IPS-20b (cell line): ENCODE measurements around the gene MYO1E.

Experiments
- H3K27ac ChIP-seq: one replicate; pipeline ENCODE4 v1.5.1; 2013; ENCODE audit warnings: low read length
- H3K27me3 ChIP-seq: 2 replicates; pipeline ENCODE4 v1.6.1; 2013; ENCODE audit warnings: mild to moderate bottlenecking, low read length, inconsistent platforms; ENCODE audit not compliant: insufficient read depth
- H3K36me3 ChIP-seq: 2 replicates; pipeline ENCODE4 v1.6.1; 2013; ENCODE audit warnings: low read depth, mild to moderate bottlenecking, inconsistent platforms, low read length, moderate library complexity; ENCODE audit not compliant: insufficient read depth
- H3K4me1 ChIP-seq: 2 replicates; pipeline ENCODE4 v1.6.1; 2013; ENCODE audit warnings: mild to moderate bottlenecking, control low read depth, inconsistent platforms, low read length, moderate library complexity; ENCODE audit not compliant: insufficient read depth
- H3K4me3 ChIP-seq: 2 replicates; pipeline ENCODE4 v1.5.1; 2013; ENCODE audit warnings: mild to moderate bottlenecking, low read length, inconsistent platforms
- H3K9ac ChIP-seq: 2 replicates; pipeline ENCODE4 v1.6.1; 2013; ENCODE audit warnings: low read depth, mild to moderate bottlenecking, inconsistent platforms, low read length, moderate library complexity
- H3K9me3 ChIP-seq: 2 replicates; pipeline ENCODE4 v1.6.1; 2013; ENCODE audit warnings: mild to moderate bottlenecking, low read depth, low read length, inconsistent platforms; ENCODE audit not compliant: insufficient read depth

Gene MYO1E

GRCh38 chr15:59384507-59384906 lies 11.8 kb upstream of the MYO1E start:
- Histone ChIP-seq H3K4me1 (no peaks in the 10 kb centered on the region; the same call in 1 of the 2 replicates), H3K36me3 (peaks cover 4% of the 10 kb centered on the region; the same call in 1 of the 2 replicates), H3K27ac (no peak overlapping the region), H3K4me3 (no peak overlapping the region), H3K9me3 (no peaks in the 10 kb centered on the region), H3K27me3 (no peaks in the 10 kb centered on the region), H3K9ac (no peak overlapping the region)

GRCh38 chr15:59380902-59381610 lies 8.4 kb upstream of the MYO1E start:
- no peak overlapping the region for H3K4me3 ChIP-seq
- H3K36me3 ChIP-seq, result peaks cover 4% of the 10 kb centered on the region; the same call in 1 of the 2 replicates
- H3K27me3 ChIP-seq, result no peaks in the 10 kb centered on the region
- no peak overlapping the region for H3K27ac ChIP-seq
- H3K9me3 ChIP-seq, result no peaks in the 10 kb centered on the region
- H3K9ac ChIP-seq, result no peak overlapping the region
- no peaks in the 10 kb centered on the region; the same call in 1 of the 2 replicates for H3K4me1 ChIP-seq

DNA sequence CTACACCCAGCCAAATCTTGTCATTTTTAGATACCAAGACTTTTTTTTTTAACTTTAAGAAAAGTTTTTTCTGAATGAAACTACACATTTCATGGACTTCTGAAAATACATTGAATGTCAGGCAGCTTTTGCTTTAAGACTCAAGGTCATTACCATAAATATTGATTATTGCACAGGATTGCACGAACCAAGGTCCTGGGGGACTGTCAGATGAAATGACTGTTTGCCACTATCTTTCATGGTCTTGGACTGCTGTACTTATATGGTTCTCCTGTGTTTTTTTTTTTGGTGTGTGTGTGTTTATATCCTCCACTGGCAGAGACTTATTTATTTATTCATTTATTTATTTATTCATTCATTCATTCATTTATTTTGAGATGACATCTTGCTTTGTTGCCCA lies 6.9 kb upstream of the MYO1E start:
- Histone ChIP-seq H3K36me3 (peaks cover 4% of the 10 kb centered on the region; the same call in 1 of the 2 replicates), H3K27me3 (no peaks in the 10 kb centered on the region), H3K9ac (no peak overlapping the region), H3K4me1 (no peaks in the 10 kb centered on the region; the same call in 1 of the 2 replicates), H3K9me3 (no peaks in the 10 kb centered on the region), H3K4me3 (no peak overlapping the region), H3K27ac (no peak overlapping the region)

DNA sequence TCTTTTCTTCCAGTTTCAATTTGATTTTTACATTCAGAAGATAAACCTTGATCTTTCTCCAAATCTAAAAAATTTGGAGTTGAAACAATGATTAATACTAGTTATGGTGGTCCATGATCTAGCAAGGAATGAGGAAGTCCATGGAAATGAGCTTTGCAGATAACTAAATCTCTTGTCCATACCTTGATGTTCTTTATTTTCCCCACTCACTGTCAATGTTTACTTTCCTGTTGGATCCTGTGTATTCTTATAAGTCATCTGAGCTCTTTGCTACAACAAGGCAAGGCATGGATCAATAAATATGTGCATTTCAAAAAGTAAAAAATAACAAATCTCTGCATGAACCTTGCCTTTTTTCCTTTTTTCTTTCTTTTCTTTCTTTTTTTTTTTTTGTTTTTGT lies 6.2 kb upstream of the MYO1E start:
- Histone ChIP-seq H3K9me3 (no peaks in the 10 kb centered on the region), H3K4me1 (no peaks in the 10 kb centered on the region; the same call in 1 of the 2 replicates), H3K27me3 (no peaks in the 10 kb centered on the region; the same call in 1 of the 2 replicates), H3K9ac (no peak overlapping the region), H3K27ac (no peak overlapping the region), H3K36me3 (peaks cover 4% of the 10 kb centered on the region; the same call in 1 of the 2 replicates), H3K4me3 (no peak overlapping the region)

GRCh38 chr15:59377924-59378323 lies 5.3 kb upstream of the MYO1E start:
- Histone ChIP-seq H3K36me3 (peaks cover 4% of the 10 kb centered on the region; the same call in 1 of the 2 replicates), H3K9ac (no peak overlapping the region), H3K9me3 (no peaks in the 10 kb centered on the region), H3K27ac (no peak overlapping the region), H3K4me1 (no peaks in the 10 kb centered on the region; the same call in 1 of the 2 replicates), H3K4me3 (no peak overlapping the region), H3K27me3 (peaks cover 4% of the 10 kb centered on the region; the same call in 1 of the 2 replicates)

DNA sequence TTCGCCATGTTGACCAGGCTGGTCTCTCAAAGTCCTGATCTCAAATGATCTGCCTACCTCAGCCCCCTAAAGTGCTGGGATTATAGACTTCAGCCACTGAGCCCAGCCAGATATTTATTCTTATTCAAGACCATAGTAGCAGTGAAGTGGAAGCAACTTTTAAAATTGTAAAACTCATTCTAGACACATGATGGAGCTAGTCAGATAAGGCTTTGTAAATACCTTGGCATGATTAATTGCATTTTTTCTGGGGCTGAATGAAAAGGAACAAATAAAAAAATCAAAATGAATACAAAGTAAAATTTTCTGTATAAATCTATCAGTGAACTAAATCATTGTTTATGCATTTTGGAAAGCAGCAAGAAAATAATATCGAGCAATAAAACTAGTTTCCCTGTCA lies 4.1 kb upstream of the MYO1E start:
- peaks cover under 1% of the 10 kb centered on the region; the same call in 1 of the 2 replicates for H3K36me3 ChIP-seq
- no peak overlapping the region for H3K4me3 ChIP-seq
- H3K9ac ChIP-seq, result no peak overlapping the region
- no peaks in the 10 kb centered on the region; the same call in 1 of the 2 replicates for H3K4me1 ChIP-seq
- no peak overlapping the region for H3K27ac ChIP-seq
- H3K9me3 ChIP-seq, result no peaks in the 10 kb centered on the region
- peaks cover 4% of the 10 kb centered on the region; the same call in 1 of the 2 replicates for H3K27me3 ChIP-seq

- peaks cover 5% of the 10 kb centered on the region; the same call in 1 of the 2 replicates for H3K4me1 ChIP-seq
- no peaks in the 10 kb centered on the region for H3K9me3 ChIP-seq
- peak overlapping the region; percentile 27 for H3K27ac ChIP-seq
- H3K27me3 ChIP-seq, result peaks cover 16% of the 10 kb centered on the region; the same call in 1 of the 2 replicates
- peak overlapping the region; percentile 75 for H3K4me3 ChIP-seq
- no peaks in the 10 kb centered on the region for H3K36me3 ChIP-seq
- H3K9ac ChIP-seq, result peak overlapping the region; percentile 87
Observed at GRCh38 chr15:59373215-59373614, 544 bp upstream of the MYO1E start.

- Histone ChIP-seq H3K36me3 (no peaks in the 10 kb centered on the region), H3K27me3 (peaks cover 16% of the 10 kb centered on the region; the same call in 1 of the 2 replicates), H3K9me3 (no peaks in the 10 kb centered on the region), H3K4me3 (peak overlapping the region; percentile 75), H3K4me1 (peaks cover 5% of the 10 kb centered on the region; the same call in 1 of the 2 replicates), H3K9ac (peak overlapping the region; percentile 87; the same call in 1 of the 2 replicates), H3K27ac (peak overlapping the region; percentile 45)
Observed at GRCh38 chr15:59371458-59372351, 966 bp downstream of the MYO1E start.

DNA sequence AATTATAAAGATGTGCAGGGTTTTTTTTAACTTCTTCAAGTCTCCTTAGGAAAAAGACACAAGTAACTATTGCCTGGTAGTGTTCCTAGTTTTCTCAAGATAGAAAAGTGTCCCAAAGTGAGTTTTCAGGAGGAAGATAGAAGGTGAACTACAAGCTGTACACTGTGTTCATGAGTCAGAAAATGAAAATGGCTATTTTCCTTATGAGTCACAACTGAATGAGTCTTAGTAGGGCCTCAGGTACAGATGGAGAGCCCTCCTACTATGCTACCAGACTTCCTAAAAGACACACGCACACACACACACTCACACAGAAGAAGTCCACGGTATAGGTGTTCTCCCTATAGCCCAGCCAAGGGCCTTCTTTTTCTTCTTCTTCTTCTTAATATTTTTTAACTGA lies 3.1 kb downstream of the MYO1E start:
- H3K9me3 ChIP-seq, result no peaks in the 10 kb centered on the region
- peaks cover 5% of the 10 kb centered on the region; the same call in 1 of the 2 replicates for H3K4me1 ChIP-seq
- no peaks in the 10 kb centered on the region for H3K36me3 ChIP-seq
- no peak overlapping the region for H3K27ac ChIP-seq
- no peak overlapping the region for H3K4me3 ChIP-seq
- H3K9ac ChIP-seq, result no peak overlapping the region
- H3K27me3 ChIP-seq, result peaks cover 16% of the 10 kb centered on the region; the same call in 1 of the 2 replicates

GRCh38 chr15:59367022-59367451 lies 5.6 kb downstream of the MYO1E start:
- H3K9me3 ChIP-seq, result no peaks in the 10 kb centered on the region
- H3K27ac ChIP-seq, result no peak overlapping the region
- H3K4me1 ChIP-seq, result peaks cover 5% of the 10 kb centered on the region; the same call in 1 of the 2 replicates
- H3K36me3 ChIP-seq, result no peaks in the 10 kb centered on the region
- H3K27me3 ChIP-seq, result peaks cover 12% of the 10 kb centered on the region; the same call in 1 of the 2 replicates
- no peak overlapping the region for H3K9ac ChIP-seq
- H3K4me3 ChIP-seq, result no peak overlapping the region

GRCh38 chr15:59366333-59367021 lies 6.2 kb downstream of the MYO1E start:
- Histone ChIP-seq H3K4me1 (peaks cover 5% of the 10 kb centered on the region; the same call in 1 of the 2 replicates), H3K9me3 (no peaks in the 10 kb centered on the region), H3K36me3 (no peaks in the 10 kb centered on the region), H3K27me3 (peaks cover 11% of the 10 kb centered on the region; the same call in 1 of the 2 replicates), H3K27ac (no peak overlapping the region), H3K9ac (no peak overlapping the region), H3K4me3 (no peak overlapping the region)
